Measurements from ENCODE around the gene IFT25.

DNA sequence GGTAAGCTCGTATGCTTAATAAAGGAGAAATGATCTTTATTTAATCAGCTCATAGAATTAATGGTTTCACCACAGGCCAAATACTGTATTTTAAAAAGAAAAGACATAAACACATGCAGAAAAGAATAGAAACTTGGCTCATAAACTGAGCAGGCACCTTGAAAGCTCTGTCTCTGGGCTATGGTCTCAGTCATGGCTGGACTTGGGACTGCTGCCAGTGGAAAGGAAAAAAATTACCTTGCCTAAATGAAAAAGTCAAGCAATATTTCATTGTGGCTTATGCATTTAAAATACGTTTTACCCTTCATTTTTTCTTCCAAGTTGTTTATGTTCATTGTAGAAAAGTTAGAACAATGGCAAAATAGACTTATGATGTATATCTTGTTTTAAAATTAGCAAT, 8.6 kb upstream of the IFT25 start:
- no peak for TF ChIP-seq CTCF (IDR thresholded peaks at IDR 0.05; ENCODE audit: poor library complexity)
- TF ChIP-seq EZH2phosphoT487 (IDR thresholded peaks at IDR 0.05; ENCODE audit: low read depth, severe bottlenecking, unreplicated experiment) = no peak
- TF ChIP-seq EZH2 (IDR thresholded peaks at IDR 0.05; ENCODE audit: borderline replicate concordance) = no peak
